Testis (tissue), 2 donors: Measurements from ENCODE around the gene ZNRF3.

ENCODE experiments used
- CTCF ChIP-seq, 3 experiments: fragments of 450-650 bp in 2 of 3; fragments of 200-600 bp in 1 of 3; sonication (generic) in 1 of 3; IDR thresholded peaks; one replicate each; pipeline ENCODE4 v1.5.1; 2016 to 2019; ENCODE audit warnings: antibody characterized with exemption in 3 of 3, mild to moderate bottlenecking in 2 of 3, moderate library complexity in 1 of 3
- POLR2A ChIP-seq: fragments of 450-650 bp; IDR thresholded peaks from one replicate; pipeline ENCODE4 v1.6.1; 2017; ENCODE audit warnings: antibody characterized with exemption, mild to moderate bottlenecking, moderate library complexity

GRCh38 chr22:28933321-28933720 lies 49.9 kb downstream of the ZNRF3 start:
- no peak for TF ChIP-seq CTCF (IDR thresholded peaks at IDR 0.05)
- no peak for TF ChIP-seq POLR2A
